Activated CD4-positive, CD25-positive, alpha-beta regulatory T cell treated with anti-CD3 and anti-CD28 coated beads, Interleukin-2, amount 50 U/mL, for 72 hours (primary cell): ENCODE results near the gene SORCS2.
"Not testable (repeated sequence)": the region's sequence is repeated elsewhere in the genome, so short reads cannot be mapped to it uniquely, and the experiment has no call there.

Experiments
- DNase-seq: peaks from one replicate; pipeline ENCODE4 v3.0.0; 2021

The SORCS2 gene

GRCh38 chr4:7201420-7202305, 9.3 kb downstream of the SORCS2 start:
- no peak for DNase-seq

- DNase-seq, result no peak
Measured at GRCh38 chr4:7202411-7202810, 10.1 kb downstream of the SORCS2 start.

- DNase-seq, result no peak
Measured at GRCh38 chr4:7204656-7205387, 12.5 kb downstream of the SORCS2 start.

DNA sequence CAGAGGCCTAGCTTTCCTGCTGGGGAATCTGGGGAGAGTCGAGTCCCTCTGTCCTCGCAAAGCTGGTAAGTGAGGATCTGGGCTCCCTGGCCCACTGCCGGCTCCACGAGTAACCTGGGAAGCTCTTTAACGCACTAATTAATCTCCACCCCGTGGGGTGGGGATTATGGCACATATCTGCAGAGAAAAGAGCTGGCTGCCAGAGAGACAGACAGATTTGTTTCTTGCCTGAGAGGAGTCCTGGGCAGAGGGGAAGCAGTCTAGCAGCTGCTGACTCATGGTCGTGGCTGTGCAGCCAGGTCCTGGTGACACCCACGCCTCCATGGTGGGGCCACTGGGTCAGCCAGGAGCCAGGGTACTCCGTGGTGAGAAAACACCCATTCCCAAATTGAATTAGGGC, 14.0 kb downstream of the SORCS2 start:
- no peak for DNase-seq

GRCh38 chr4:7206911-7207567, 14.7 kb downstream of the SORCS2 start:
- no peak for DNase-seq

DNA sequence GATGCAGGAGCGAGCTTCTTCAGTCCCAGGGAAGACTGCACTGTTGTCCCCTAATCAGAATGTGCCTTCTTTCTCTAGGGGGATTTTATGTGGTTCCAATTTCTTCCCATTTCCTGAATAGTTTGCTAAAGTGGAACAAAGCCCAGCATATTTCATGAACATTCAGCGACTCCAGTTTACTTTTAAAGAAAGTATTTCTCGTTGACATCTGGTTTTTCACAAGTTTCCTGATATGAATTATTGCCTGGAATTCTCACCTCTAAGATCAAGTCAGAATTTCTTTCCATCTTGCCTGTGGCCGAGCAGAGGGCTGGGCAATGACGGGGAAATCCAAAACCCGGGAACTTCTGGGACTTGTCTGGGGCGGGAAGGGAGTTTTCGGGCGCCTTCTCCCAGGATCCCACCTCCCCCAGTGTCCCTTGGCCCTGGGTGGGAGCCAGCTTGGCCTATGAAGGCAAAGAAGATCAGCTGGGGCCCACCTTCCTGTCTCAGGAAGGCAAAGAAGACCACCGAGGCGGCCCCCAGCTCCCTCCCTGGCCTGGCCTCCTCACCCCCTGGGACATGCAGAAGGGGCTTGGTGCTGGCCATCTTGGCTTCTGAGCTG, 15.4 kb downstream of the SORCS2 start:
- no peak for DNase-seq

- DNase-seq, result no peak
Measured at GRCh38 chr4:7208509-7209451, 16.4 kb downstream of the SORCS2 start.

DNA sequence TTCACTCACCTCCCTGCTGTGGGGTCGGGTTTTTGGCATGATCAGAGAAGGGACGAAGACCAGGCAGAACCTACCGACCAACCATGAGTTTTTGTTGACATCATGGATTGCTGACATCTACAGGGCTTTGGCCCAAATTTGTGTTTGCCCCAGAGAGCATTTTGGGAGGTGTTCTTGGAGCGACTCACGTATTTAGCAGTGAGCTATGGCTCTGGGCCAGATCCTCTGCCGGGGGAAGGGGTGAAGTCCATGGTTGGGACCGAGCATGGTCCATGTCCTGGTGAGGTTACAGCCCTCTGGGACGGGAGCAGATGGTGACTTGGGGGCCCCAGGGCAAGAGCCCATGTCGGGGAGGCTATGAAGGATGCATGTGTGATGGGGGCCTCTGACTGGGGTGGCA, 17.4 kb downstream of the SORCS2 start:
- no peak for DNase-seq

- no peak for DNase-seq
Measured at GRCh38 chr4:7210824-7211223, 18.5 kb downstream of the SORCS2 start.

GRCh38 chr4:7212101-7212674, 19.9 kb downstream of the SORCS2 start:
- DNase-seq, result no peak

GRCh38 chr4:7212921-7213320, 20.6 kb downstream of the SORCS2 start:
- DNase-seq, result no peak

- DNase-seq, result no peak
Measured at GRCh38 chr4:7213807-7214206, 21.5 kb downstream of the SORCS2 start.

DNA sequence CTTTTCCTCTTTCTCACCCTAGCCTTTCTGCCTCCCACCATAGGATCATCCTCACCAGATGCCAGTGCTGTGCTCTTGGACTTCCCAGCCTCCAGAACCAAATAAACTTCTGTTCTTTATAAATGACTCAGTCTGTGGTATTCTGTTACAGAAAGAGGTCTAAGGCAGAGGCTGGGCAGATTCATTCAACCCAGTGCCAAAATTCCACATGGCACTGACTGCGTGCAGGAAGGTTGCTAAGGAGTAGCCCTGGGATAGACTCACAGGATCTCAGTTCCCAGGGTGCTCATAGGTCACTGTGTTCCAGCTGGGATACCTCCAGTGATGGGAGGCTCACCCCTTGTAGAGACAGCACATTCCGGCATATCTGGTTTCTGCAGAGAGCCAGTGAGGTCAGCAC, 22.0 kb downstream of the SORCS2 start:
- no peak for DNase-seq

- DNase-seq, result not testable (repeated sequence)
Measured at GRCh38 chr4:7215187-7215586, 22.8 kb downstream of the SORCS2 start.

- DNase-seq, result no peak
Measured at GRCh38 chr4:7217039-7217438, 24.7 kb downstream of the SORCS2 start.

GRCh38 chr4:7217474-7218321, 25.4 kb downstream of the SORCS2 start:
- no peak for DNase-seq

DNA sequence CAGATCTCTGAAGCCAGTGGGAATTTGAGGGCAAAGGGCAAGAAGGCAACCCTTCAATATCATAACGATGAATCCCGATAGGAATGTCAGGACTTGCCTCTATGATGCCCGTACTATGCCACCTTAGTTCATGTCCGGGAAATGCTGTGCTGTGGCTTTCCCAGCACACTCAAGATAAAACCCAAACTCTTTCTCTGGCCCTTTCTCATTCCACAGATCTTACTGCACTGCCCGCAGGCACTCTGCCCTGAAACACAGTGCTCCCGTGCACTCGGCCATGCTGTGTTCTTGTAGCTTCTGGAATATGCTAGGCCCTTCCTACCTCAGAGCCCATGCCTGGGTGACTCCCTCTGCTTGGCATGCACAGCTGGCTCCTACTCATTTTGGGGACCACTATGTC, 26.3 kb downstream of the SORCS2 start:
- DNase-seq, result no peak

DNA sequence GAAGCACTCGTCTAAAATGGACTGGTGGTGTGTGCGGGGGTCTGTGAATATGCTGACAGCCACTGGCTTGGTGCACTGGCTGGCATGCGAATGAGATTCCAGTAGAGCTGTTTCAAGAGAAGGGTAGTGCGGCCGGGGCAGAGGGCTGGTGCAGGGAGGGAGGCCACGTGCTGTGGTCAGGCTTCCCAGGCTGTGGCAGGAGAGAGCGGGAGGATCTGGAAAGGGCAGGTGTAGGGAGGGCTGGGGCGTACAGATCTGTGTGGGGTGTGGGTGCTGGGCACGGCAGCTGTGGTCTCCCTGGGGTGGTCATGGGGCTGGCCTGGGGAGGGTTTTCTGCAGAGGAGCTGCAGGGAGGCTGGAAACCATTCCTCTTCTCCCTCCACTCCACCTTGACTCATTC, 30.2 kb downstream of the SORCS2 start:
- DNase-seq, result no peak

- DNase-seq, result no peak
Measured at GRCh38 chr4:7223541-7223940, 31.2 kb downstream of the SORCS2 start.

- DNase-seq, result no peak
Measured at GRCh38 chr4:7224001-7224400, 31.7 kb downstream of the SORCS2 start.
